Stomach (tissue), 4 donors: ENCODE measurements around the gene HOXD8.

Experiments used
- CTCF ChIP-seq, 7 experiments: fragments of 450-650 bp in 4 of 7; fragments of 200-600 bp in 3 of 7; sonication (generic) in 3 of 7; IDR thresholded peaks; one replicate each; pipeline ENCODE4 v1.5.1; 2016 to 2019; ENCODE audit warnings: antibody characterized with exemption in 7 of 7, control low read depth in 2 of 7, mild to moderate bottlenecking in 1 of 7
- POLR2AphosphoS5 ChIP-seq, 3 donors: sonication (generic); formaldehyde crosslinking; IDR thresholded peaks; one replicate each; pipeline ENCODE4 v1.6.1; 2016; ENCODE audit warnings: antibody characterized with exemption in 3 of 3

GRCh38 chr2:176110415-176111308 is 18.8 kb upstream of the HOXD8 start:
- TF ChIP-seq CTCF (IDR thresholded peaks at IDR 0.05) (no peak), POLR2AphosphoS5 (IDR thresholded peaks at IDR 0.05) (no peak)
